GM19351 (cell line): ENCODE measurements around the gene KCNQ1.

Experiments
- ATAC-seq: cut with Tn5 transposase; IDR thresholded peaks from one replicate; pipeline ENCODE4 v1.9.1; 2021; ENCODE audit warnings: mild to moderate bottlenecking, moderate library complexity; ENCODE audit not compliant: unreplicated experiment

The KCNQ1 gene

DNA sequence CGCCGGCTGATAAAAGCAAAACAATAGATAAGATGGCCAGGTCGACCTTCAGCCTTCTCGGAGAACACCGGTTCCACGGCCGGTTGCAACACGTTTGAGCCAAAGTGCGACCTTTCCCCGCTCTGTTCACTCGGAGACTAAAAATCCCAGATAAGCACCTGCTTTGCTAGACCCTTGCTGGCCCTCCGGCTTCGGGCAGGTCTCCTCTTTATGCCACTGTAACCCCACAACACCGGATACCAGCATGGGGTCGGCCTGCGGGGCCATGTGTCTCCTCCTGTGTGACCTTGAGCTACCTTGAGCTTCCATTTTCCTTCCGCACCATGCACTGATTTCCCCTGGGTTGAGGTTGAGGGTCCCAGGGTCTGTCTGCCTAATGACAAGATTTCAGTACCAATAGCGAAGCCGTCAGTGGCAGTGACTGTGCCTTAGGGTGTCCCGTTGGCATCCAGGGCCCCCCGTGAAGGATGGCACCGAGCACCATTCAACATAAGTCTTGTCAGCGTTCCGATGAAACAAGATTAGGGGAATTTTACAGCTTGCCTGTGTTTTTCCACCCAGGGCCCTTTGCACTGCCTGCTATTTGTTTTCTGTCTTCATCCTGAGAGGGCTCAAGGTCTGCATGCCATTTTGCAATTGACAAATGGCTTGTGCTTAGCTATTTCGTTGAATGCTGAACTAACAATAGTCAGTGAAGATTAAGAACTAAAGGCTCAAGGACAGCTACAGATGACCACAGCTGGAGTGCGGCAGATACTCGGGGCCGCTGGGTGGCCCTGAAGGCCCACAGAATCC lies 118.6 kb downstream of the KCNQ1 start:
- ATAC-seq: no peak

- ATAC-seq: no peak
Measured at GRCh38 chr11:2564008-2564530, 119.3 kb downstream of the KCNQ1 start.

GRCh38 chr11:2564588-2565425 lies 120.0 kb downstream of the KCNQ1 start:
- no peak for ATAC-seq

DNA sequence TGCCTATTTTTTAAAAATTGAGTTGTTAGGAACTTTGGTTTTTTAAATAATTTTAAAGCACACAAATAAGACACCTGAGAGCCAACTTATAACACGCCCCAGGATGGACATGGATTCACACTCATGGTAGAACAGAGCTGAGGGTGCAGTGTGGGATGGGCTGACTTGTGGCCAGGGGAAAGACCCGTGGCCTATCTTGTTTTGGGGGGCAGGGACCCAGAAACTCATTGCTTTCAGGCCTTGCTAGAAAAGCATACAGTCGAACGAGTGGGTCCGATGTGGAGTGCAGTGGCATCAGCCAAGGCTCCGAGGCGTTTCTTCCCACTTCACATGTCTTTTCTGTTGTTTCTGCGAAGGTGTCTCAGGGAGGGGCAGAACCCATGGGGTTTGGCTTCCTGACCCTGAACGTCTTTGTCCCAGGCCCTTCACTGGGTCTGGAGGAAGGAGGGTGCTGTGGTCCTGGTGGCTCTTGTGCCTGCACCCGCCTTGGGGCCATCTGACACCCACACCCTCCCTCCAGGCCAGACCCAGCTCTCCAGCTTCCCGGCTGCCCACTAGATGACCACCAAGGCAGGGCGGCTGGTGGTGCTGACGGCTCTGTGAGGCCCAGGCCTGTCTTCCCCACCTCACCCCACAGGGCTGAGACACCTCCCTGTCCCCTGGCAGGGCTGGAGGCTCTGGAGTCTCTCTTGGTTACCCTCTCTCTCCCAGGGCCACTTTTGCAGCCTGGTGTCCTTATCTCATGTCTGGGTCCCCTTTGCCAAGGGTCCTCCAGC lies 120.8 kb downstream of the KCNQ1 start:
- ATAC-seq: no peak

GRCh38 chr11:2566223-2567025 lies 121.6 kb downstream of the KCNQ1 start:
- no peak for ATAC-seq

- no peak for ATAC-seq
Measured at GRCh38 chr11:2567026-2567671, 122.3 kb downstream of the KCNQ1 start.

GRCh38 chr11:2569321-2569721 lies 124.5 kb downstream of the KCNQ1 start:
- no peak for ATAC-seq

GRCh38 chr11:2569731-2570210 lies 125.0 kb downstream of the KCNQ1 start:
- no peak for ATAC-seq

- no peak for ATAC-seq
Measured at GRCh38 chr11:2570211-2570811, 125.5 kb downstream of the KCNQ1 start.

GRCh38 chr11:2570841-2571597 lies 126.2 kb downstream of the KCNQ1 start:
- no peak for ATAC-seq

DNA sequence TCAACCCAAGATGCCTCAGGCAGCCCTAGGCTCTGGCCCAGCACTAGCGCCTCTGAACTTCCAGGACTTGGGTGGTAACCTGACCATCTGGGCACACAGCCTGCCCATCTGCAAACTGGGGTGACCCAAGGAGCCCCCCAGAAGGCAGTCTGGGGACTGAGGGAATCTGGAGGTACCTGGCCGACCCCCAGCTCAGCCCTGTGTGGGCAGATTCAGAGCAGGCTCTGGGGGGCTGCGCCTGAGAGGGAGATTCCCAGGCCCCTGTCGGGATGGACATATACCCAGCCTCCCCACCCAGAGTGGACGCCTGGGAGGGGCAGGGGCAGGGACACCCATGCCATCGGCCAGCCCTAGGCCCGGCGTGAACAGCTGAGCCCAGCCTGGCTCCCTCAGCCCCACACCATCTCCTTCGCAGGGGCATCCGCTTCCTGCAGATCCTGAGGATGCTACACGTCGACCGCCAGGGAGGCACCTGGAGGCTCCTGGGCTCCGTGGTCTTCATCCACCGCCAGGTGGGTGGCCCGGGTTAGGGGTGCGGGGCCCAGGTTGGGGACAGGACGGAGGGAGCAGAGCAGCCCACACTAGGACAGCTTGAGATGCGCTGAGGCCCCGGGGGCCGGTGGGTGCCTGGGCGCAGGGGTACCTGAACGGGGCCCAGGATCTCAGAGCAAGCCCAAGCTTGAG lies 126.9 kb downstream of the KCNQ1 start:
- no peak for ATAC-seq

DNA sequence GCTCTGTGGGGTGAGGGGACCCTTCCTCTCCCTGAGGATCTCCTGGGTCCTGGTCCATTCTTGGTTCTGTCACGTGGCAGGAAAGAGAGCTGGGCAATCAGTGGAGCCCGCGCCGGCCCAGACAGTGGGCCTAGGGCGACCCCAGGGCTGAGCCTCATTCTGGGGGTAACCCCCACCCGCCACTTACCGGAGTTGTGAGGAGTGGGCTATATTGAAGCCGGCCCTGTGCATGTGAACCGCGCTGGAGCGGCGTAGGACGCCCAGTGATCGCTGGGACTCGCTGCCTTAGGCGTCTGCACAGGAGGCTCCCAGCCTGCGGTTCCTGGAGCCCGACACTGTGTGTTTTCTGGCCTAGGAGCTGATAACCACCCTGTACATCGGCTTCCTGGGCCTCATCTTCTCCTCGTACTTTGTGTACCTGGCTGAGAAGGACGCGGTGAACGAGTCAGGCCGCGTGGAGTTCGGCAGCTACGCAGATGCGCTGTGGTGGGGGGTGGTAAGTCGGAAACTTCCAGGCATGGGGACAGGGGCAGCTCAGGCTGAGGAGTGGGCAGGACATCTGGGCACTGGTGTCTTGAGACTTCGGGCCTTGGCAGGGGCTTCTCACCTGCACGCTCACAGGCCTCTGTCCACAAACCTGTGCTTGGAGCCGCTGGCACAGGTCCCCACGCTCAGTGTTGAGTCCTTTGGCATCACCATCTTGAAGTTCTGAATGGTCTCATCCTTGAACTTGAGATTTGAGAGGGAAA lies 127.9 kb downstream of the KCNQ1 start:
- ATAC-seq: no peak

- ATAC-seq: no peak
Measured at GRCh38 chr11:2573240-2574042, 128.6 kb downstream of the KCNQ1 start.

DNA sequence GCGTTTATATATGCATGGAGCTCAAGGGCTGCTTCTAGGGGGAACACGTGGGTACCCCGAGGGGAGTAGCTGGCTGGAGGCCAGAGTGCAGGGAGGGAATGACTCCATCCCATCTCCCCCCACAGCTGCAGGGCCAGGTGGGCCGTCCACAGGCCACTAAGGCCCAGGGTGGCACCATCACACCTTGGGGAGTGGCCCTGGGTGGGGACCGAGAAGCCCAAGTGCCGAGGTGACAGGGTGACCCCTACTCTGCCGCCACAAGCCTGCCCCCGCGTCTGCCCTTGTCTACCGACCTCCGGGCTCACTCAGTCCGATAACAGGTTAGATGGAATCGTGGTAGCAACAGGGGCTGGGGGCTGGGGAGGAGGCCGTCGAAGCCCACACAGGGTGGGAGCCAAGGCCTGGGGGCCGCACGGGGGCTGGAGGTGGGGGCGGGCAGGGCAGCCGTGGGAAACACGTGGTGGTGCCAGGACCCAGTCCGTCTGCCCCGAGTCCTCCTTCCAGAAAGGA lies 129.3 kb downstream of the KCNQ1 start:
- no peak for ATAC-seq

- ATAC-seq: no peak
Measured at GRCh38 chr11:2574553-2575535, 130.0 kb downstream of the KCNQ1 start.
